HG02588 (cell line): ENCODE measurements around the gene TRIM39.

Experiments
- ATAC-seq: cut with Tn5 transposase; IDR thresholded peaks from one replicate; pipeline ENCODE4 v1.9.1; 2021; ENCODE audit warnings: mild to moderate bottlenecking, moderate library complexity; ENCODE audit not compliant: unreplicated experiment

The TRIM39 gene

DNA sequence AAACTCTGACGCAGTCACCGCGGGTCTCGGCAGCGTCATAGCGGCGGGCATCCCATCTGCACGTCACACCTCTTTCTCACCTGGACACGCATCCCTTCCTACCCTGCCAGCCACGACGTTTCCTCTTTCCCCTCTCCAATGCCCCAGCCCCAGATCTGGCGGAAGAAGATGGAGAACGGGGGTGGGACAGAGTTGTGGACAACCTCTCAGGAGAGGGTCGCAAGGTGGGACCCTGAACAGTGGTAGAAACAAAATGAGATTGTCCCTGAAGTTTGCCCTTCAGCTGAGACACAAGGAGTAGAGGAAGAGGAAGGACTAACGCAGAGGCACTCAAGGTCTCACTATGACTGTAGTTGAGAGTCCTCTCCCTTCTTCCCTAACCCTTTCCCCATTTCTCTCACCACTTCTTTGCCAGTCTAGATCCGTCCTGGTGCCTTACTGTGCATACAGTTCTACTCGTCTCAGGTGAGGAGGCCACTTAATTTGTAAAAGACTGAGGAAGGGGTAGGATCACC lies 562 bp downstream of the TRIM39 start:
- ATAC-seq = no peak

DNA sequence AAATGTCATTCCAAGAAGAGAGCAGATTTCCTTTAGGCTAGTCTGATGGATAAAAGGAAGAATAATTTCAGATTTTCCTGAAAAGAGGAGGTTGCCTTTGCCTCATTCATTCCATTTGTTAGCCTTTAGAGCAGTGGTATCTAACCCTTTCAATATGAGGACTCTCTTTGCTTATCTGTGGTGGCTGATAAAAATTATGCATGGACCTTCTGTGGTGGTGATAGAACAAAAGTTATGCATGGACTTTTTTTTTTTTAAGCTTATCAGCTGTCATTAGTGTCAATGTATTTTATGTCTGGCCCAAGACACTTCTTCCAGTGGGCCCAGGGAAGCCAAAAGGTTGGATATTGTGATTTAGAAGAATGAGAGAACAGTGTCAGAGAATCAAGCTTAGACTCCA lies 1.7 kb downstream of the TRIM39 start:
- ATAC-seq = no peak

- no peak for ATAC-seq
Measured at GRCh38 chr6:30329331-30329730, 2.6 kb downstream of the TRIM39 start.

- no peak for ATAC-seq
Measured at GRCh38 chr6:30331981-30332380, 5.3 kb downstream of the TRIM39 start.

DNA sequence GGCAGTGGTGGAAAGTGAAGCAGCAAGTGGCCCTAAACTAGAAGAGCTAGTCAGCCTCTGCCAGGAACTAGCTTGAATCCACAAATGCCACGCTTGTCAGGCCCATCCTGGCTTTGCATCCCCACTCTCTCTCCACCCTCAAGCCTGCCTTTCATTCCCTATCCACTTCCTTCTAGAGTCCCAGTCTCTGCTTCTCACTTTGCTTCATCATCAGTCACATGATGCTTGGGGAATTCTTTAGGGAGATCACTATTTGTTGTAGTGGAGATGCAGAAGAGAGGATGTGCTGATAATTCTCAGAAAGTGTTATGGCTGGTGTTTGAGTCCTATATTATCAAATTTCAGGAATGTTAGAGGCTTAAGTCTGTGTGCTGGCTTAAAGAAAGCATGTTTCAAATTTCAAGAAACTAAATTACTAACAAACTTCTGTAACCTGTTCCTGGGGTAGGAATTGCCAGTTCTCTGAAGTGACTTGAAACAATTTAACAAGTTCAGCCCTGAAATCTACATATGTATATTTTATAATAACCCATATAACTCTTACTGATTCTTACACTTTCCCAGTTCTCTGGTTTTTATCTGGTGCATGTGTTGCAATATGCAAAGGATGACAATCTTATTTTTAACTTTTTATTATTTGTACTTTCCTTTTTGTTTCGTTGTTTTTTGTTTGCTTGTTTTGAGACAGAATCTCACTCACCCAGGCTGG lies 7.5 kb downstream of the TRIM39 start:
- ATAC-seq = no peak

DNA sequence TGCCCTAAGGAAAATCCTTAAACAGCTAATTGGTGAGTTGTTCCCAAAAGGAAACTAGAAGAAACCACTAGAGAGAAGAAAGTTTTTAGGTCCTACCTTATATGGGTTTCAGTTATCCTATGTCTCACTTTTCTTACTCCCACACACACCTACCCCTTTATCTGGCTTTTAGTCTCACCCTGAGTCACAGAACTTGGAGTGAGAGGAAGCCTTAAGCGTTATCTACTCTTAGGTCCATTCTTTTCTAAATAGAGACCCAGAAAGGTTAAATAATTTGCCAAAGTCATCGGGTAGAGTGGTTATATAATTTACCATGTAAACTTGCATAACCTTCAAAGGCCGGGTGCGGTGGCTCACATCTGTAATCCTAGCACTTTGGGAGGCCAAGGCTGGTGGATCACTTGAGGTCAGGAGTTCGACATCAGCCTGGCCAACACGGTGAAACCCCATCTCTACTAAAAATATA lies 13.9 kb downstream of the TRIM39 start:
- no peak for ATAC-seq

DNA sequence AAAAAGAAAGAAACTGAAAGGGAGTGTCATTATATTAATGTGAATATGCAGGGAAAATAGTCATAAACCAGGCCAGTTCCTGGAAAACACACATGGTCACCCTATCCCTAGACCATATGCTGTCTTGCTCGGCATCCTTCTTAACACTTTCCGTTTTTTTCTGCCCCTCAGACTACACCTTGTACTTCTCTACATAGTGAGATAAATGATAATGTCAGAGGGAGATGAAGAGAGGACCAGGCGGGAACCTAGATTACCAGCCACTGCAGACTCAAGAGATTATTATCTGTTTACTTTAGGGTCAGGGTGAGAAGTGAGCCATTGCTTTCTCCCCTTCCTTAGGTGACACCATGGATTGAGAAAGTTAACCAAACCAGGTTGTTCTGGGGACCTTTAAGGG lies 14.5 kb downstream of the TRIM39 start:
- no peak for ATAC-seq

GRCh38 chr6:30341728-30342127 lies 15.0 kb downstream of the TRIM39 start:
- no peak for ATAC-seq

DNA sequence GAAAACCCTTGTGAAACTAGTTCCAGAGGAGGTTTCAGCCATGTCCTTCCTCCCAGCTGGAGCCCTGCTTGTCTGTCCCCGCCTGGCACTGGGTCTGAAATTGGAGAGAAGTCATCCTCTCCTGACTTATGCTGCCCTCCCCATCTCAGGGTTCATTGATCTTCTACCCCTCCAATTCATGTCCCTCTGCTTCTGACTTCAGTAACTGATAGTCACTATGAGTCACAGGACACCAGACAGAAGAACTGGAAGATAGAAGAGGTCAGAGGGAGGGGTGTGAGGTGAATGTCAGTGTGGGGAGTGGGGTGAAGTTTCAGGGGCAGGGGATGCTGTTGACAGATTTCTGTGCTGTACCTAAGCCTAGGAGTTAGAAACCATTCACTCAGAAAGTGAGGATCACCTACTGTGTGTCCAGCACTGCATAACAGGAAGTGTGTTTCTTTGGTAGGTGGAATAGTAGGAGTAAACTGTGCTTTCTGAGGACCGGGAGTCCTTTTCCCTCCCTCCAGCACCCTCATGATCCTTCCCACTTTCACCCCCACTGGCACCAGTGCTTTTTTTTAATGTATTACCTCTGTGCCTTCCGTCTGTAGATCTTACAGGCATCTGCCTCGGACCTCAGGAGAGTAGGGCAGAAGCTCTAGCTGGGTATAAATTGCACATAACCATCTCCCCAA lies 17.6 kb downstream of the TRIM39 start:
- ATAC-seq = no peak

DNA sequence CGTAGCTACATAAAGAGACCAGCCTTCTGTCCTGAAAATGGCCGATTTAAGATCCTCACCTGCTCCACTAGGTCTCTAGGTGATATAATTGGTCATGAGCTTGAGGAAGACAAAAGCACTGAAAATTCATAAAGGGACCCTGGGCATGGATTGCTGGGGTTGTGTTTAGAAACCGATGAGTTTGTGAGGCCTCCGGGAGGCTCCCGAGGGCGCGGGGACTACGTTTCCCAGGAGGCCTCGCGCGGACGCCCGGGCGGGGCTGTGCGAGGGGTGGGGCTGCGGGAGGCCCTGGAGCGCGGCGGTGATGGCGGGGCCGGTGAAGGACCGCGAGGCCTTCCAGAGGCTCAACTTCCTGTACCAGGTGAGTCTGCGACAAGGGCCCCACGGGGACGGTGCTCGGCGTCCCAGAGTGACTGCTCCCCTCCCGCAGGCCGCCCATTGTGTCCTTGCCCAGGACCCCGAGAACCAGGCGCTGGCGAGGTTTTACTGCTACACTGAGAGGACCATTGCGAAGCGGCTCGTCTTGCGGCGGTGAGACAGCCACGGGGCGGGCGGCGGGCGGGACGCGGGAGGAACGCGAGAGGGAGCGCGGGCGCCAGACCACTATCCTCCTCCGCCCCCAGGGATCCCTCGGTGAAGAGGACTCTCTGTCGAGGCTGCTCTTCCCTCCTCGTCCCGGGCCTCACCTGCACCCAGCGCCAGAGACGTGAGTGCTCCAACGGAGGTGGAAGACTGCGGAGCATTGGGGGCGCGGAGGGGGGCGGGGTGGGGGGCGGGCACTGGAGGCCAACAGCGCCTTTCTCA lies 18.3 kb downstream of the TRIM39 start, which contains the start of gene RPP21:
Gene RPP21 (plus strand): TSS at position 289 of the 804 bp plus-strand sequence. CDS start 16 bp downstream, at position 305.
- ATAC-seq = peak; percentile 93

DNA sequence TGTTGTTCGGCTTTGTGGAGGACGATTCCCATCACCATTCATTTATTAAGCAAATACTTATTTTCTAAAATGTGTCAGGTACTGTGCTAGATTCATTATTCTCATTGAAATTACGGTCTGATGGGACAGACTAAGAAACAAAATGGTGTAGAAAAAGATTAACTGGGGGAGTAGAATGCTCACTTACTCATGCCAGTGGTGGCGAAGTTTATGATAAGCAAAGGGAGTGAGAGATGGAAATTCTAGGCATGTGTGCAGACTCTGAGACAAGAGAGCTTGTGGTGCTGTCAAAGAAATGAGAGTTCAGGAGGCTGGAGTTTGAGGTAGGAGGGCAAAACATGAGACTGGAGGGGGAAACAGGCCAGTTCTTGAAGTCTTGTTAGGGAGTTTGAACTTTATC lies 19.1 kb downstream of the TRIM39 start:
- no peak for ATAC-seq

DNA sequence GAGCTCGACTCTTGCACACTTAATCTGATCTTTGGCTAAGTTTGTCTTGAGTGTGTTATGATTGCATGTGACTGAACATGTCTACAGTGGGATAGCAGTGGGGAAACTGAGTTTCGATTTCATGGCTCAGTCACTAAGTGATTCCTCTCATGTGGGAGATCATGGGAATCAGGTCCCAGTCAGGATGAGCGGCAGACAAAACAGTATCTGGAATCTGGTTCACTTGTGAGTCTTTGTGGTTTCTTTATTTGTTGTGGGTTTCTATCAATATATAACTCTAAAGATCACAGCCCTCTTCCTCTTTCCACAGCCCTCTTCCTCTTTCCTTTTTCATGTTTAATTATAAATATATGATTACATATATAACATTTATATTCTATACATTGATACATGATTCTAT lies 22.2 kb downstream of the TRIM39 start:
- no peak for ATAC-seq

GRCh38 chr6:30349421-30350177 lies 22.9 kb downstream of the TRIM39 start:
- ATAC-seq = no peak

DNA sequence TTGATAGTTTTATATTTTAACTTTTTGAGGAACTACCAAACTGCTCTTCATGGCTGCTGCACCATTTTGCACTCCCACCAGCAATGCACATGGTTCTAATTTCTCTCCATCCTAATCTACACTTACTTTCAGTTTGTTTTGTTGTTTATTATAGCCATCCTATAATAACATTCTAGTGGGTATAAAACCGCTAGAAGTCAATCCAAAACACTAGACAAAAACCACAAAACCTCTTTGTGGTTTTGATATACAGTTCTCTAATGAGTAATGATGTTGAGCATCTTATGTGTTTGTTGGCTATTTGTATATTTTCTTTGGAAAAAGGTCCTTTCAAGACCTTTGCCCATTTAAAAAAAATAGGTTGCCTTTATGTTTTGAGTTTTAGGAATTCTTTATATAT lies 23.8 kb downstream of the TRIM39 start:
- ATAC-seq = no peak

DNA sequence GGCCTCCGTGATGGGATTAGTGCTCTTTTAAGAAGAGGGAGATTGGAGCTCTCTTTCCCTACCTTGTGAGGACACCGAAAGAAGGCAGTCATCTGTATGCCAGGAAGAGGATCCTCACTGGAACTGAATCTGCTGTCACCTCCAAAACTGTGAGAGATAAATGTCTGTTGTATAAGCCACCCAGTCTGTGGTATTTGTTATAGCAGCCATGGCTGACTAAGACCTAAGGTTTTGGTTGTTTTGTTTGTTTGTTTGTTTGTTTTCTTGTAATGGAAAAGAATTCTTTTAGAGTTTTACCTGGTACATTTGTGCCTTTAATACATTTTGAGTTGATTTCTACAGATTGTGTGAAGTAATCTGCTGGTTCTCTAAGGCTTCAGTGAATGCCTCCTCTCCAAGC lies 25.8 kb downstream of the TRIM39 start:
- ATAC-seq = no peak

DNA sequence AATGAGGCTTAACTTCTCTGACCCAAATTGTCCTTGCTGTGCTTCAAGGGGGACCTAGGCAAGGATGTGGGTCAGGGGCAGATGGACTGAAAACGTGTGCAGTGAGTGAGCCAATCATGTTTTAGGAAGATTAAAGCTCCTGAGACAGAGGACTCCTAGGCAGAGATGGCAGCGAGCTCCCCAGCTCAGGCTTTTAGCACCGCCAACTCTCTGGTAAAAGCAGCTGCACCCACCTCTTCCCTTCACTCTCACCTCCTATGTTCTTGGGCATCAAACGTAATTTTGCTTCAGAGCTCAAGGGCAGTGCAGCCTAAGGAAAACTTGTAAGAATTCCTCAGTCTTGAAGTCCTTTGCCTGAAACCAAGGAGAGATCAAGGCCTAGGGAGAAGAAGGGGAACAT lies 28.6 kb downstream of the TRIM39 start:
- no peak for ATAC-seq

DNA sequence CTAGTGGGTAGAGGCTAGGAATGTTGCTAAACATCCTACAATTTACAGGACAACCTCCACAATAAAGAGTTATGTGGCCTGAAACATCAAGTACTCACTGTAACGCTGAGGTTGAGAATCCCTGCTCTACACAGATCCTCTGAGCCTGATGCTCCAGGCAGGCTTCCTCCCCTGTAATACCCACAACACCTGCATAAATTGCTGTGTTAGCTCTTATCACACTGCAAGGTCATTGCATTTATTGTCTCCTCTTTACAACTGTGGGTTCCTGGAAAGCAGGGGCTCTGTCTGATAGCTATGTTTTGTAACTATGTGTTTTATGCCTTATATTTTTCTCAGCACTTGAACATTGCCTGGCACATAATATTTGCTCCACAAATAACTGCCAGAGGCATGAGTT lies 29.8 kb downstream of the TRIM39 start:
- no peak for ATAC-seq

DNA sequence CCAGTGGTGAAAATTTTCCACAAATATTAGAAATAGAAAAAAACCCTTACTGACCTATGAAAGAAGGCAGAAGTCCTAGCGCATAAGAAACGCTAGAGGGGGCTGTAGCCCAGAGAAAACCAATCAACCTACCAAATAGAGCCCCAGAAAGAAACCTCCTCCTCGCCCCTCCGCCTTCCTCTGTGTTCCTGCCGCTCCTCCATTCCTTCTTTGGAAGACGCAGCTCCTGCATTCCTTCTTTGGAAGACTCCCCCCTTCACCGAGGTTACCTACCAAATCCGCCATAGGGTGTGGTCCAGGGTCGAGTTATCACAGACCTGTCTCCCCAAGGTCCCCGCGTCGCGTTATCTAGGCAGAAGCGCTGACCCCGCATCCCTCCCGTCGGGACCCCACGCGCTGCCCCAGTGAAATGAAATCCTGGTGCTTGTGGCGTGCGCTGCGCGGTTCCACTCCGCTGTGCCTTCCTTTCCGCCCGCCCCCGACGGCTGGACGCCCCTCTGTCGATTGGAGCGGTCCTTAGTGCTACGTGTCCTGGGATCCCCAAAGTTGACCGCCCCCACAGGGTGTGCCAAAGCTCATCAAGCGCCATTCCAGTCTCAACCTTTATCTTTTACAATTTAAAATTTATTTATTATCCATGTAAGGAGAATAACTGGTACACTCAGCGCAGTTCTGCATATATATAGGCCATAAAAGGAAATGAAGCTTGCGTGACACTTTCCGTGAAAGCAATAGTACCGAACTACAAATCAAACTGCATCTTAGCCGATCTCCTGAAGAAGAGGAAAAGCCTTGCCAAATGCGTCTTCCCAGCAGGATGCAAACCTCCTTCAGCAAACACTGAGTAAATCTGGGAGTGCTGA lies 31.2 kb downstream of the TRIM39 start:
- ATAC-seq = no peak

GRCh38 chr6:30359276-30359675 lies 32.5 kb downstream of the TRIM39 start:
- no peak for ATAC-seq

- ATAC-seq = no peak
Measured at GRCh38 chr6:30360139-30360538, 33.4 kb downstream of the TRIM39 start.
